Breast epithelium (tissue), 4 donors: ENCODE data around the gene IL33. TPM values are rescaled to one million over a fixed set of nuclear protein-coding genes. Genes with fewer than 3 reads are reported as not detected.
A peak's percentile ranks its signal among the peaks of the same experiment; 100 is the strongest.

Experiments used
- DNase-seq, 2 donors: peaks; one replicate each; pipeline ENCODE4 v3.0.0-alpha.2; 2019; ENCODE audit warnings: low spot score in 2 of 2
- H3K27ac ChIP-seq, 2 donors: fragments of 200-600 bp; sonication (generic) in 1 of 2; one replicate each; pipeline ENCODE4 v1.5.1; 2016 to 2019; ENCODE audit warnings: mild to moderate bottlenecking in 1 of 2
- H3K27me3 ChIP-seq, 2 donors: fragments of 200-600 bp; sonication (generic) in 1 of 2; one replicate each; pipeline versions ENCODE4 v1.5.1 to v1.6.0; 2017 to 2019; ENCODE audit warnings: control low read depth in 1 of 2, mild to moderate bottlenecking in 1 of 2
- H3K36me3 ChIP-seq: fragments of 200-600 bp; one replicate; pipeline ENCODE4 v1.5.1; 2019
- H3K4me1 ChIP-seq, 2 donors: fragments of 200-600 bp; sonication (generic); one replicate each; pipeline ENCODE4 v1.5.1; 2016 to 2019; ENCODE audit warnings: control low read depth in 1 of 2
- H3K4me3 ChIP-seq, 3 donors: fragments of 200-600 bp; sonication (generic); 1 replicate in 2 of 3; 2 replicates in 1 of 3; pipeline ENCODE4 v1.5.1; 2016 to 2019; ENCODE audit warnings: mild to moderate bottlenecking in 3 of 3, moderate library complexity in 2 of 3
- H3K9me3 ChIP-seq, 2 donors: fragments of 200-600 bp; sonication (generic) in 1 of 2; one replicate each; pipeline ENCODE4 v1.5.1; 2016 to 2019; ENCODE audit warnings: control low read depth in 1 of 2
- POLR2A ChIP-seq: fragments of 450-650 bp; IDR thresholded peaks from one replicate; pipeline ENCODE4 v1.6.1; 2016; ENCODE audit warnings: antibody characterized with exemption, mild to moderate bottlenecking, moderate library complexity
- POLR2AphosphoS5 ChIP-seq, 3 donors: sonication (generic); formaldehyde crosslinking; IDR thresholded peaks; one replicate each; pipeline ENCODE4 v1.6.1; 2017; ENCODE audit warnings: antibody characterized with exemption in 3 of 3
- intact Hi-C: fragments of 100-400 bp; cut with DNase I; formaldehyde crosslinking; loops from one replicate; pipeline ENCODE4 v1.15.1; 2023; ENCODE audit warnings: low total_unique reads
- total RNA-seq, 3 donors: library from RNA; depleted of rRNA; stranded (reverse); fragments of >200 nt; gene quantifications; one replicate each; pipeline ENCODE4 v1.1.0, GENCODE V29; 2016
- TF ChIP-seq, protein P1 (sequence below), 3 donors: fragments of 450-650 bp; IDR thresholded peaks; one replicate each; pipeline ENCODE4 v1.5.1; 2016 to 2017; ENCODE audit warnings: antibody characterized with exemption in 3 of 3, mild to moderate bottlenecking in 3 of 3, moderate library complexity in 3 of 3

IL33 gene
- total RNA-seq, 3 donors from 2014 or later, result 11.7 to 29.2 (median 12.4) TPM

DNA sequence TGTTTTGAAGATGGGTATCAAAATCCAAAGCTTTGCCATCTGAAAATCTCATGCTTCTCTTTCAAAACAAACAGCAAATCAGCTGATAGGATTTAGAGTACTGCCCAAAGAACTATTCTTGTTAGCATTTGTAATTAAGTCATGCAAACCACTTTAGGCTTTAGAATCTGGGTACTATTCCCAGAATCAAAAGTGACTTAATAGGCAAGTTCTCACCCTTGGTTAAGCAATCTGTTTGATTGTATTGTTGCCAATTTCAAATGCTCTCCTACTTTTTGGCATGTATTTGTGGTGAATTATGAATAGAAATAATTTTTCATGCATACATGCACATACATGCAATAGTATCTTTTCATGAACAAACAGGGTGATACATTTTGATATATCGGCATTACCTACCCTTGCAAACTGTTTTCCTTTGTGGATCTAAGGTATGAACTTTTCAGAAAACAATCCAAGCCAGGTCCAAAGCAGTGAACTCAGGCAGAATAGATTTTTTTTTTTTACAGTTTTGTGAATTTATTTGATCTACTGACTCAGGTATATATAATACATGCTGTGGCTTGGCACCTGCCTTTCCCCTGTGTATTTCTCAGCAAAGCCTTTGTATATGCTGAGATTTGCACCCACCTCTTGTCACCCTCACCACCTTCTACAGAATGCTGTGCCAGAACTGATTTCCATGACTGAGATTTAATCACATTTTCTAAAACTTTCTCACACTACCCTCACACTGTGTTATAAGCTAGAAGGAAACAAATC lies 9.0 kb downstream of the IL33 start:
- Histone ChIP-seq H3K4me3 (no peak overlapping the region), H3K27ac (peak overlapping the region in 1 of 2 donors; percentile 64)

DNA sequence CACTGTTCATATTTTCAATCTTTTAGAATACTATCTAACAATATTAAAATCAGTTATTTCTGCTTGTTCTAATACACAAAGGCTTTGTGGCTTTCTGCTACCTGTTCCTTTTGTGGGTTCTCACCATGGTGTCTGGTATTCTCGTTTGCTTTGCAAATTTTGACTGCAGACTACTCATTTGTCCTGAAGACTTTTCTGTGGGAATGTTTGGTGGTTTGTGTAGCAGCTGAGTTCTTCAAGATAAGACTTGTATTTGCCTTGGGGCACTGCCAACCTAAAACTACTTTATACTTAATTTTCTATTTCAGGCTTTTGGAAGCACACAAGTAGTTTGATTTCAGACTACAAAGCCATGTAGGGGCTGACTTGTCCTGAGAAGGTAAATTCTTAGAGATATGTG lies 11.1 kb downstream of the IL33 start:
- no peak for DNase-seq
- TF ChIP-seq POLR2AphosphoS5 (IDR thresholded peaks at IDR 0.05) (no peak), POLR2A (no peak)
- TF ChIP-seq, protein P1, sequence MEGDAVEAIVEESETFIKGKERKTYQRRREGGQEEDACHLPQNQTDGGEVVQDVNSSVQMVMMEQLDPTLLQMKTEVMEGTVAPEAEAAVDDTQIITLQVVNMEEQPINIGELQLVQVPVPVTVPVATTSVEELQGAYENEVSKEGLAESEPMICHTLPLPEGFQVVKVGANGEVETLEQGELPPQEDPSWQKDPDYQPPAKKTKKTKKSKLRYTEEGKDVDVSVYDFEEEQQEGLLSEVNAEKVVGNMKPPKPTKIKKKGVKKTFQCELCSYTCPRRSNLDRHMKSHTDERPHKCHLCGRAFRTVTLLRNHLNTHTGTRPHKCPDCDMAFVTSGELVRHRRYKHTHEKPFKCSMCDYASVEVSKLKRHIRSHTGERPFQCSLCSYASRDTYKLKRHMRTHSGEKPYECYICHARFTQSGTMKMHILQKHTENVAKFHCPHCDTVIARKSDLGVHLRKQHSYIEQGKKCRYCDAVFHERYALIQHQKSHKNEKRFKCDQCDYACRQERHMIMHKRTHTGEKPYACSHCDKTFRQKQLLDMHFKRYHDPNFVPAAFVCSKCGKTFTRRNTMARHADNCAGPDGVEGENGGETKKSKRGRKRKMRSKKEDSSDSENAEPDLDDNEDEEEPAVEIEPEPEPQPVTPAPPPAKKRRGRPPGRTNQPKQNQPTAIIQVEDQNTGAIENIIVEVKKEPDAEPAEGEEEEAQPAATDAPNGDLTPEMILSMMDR (IDR thresholded peaks at IDR 0.05), result no peak
- intact Hi-C loops, result no loop called here
- peaks cover 4 to 10% of the 10 kb centered on the region in 2 donors for H3K4me1 ChIP-seq
- H3K27me3 ChIP-seq, result no peaks in the 10 kb centered on the region
- no peaks in the 10 kb centered on the region for H3K36me3 ChIP-seq
- no peak overlapping the region for H3K27ac ChIP-seq
- no peaks in the 10 kb centered on the region for H3K9me3 ChIP-seq
- H3K4me3 ChIP-seq, result no peak overlapping the region

More for the DNA sequence above, 9.0 kb downstream of the IL33 start:
- intact Hi-C loops, result no loop called here
- DNase-seq, result no peak
- Histone ChIP-seq H3K36me3 (no peaks in the 10 kb centered on the region), H3K4me1 (peaks cover 0 to 10% of the 10 kb centered on the region in 2 donors), H3K9me3 (no peaks in the 10 kb centered on the region), H3K27me3 (no peaks in the 10 kb centered on the region)
- TF ChIP-seq, protein P1 (IDR thresholded peaks at IDR 0.05), result no peak
- TF ChIP-seq POLR2A (no peak), POLR2AphosphoS5 (IDR thresholded peaks at IDR 0.05) (no peak)

DNA sequence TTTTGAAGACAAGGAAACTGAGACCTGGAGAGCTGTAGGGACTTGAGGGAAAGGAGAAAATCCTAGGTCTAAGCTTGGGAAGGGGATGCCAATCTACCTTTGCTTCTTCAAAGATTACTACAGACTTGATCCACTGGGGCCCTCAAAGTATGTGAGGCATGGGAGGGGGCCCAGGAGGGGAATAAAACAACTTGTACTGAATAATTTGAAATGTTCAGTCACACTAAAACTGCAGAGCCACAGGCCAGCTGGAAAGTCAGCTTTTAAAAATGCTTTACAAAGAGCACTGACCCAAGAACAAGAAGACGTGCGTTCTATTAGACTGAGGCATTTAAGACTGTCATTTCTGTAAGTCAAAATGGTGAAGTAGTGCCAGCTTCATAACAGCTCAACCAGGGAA lies 13.6 kb downstream of the IL33 start:
- H3K27ac ChIP-seq, result peak overlapping the region in 1 of 2 donors; percentile 46
- peaks cover 4 to 9% of the 10 kb centered on the region in 2 donors for H3K4me1 ChIP-seq
- H3K27me3 ChIP-seq, result no peaks in the 10 kb centered on the region
- H3K9me3 ChIP-seq, result no peaks in the 10 kb centered on the region
- no peak overlapping the region for H3K4me3 ChIP-seq
- H3K36me3 ChIP-seq, result no peaks in the 10 kb centered on the region
- TF ChIP-seq POLR2A (no peak), POLR2AphosphoS5 (IDR thresholded peaks at IDR 0.05) (no peak)
- TF ChIP-seq, protein P1 (IDR thresholded peaks at IDR 0.05), result no peak
- no peak for DNase-seq
- intact Hi-C loops, result no loop called here

DNA sequence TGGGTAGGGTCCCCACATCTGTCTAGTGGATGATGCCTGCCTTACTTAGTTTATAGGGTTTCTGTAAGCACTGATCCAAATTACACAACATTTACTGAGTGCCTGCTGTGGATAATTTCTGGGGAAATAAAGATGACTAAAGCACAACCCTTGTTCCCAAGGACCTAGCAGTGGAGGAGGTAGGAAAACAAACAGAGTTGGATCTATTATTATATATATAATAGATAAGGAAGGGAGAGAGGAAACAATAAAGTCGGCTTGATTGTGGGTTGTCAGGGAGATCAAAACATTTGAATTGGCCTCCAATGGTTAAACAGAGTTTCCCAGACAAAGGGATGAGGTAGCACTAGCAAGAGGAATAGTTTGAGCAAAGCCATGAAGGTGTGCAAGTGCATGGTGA lies 14.0 kb downstream of the IL33 start:
- Histone ChIP-seq H3K4me1 (peaks cover 4 to 5% of the 10 kb centered on the region in 2 donors), H3K27ac (peak overlapping the region in 1 of 2 donors; percentile 65), H3K4me3 (no peak overlapping the region), H3K27me3 (no peaks in the 10 kb centered on the region), H3K36me3 (no peaks in the 10 kb centered on the region), H3K9me3 (no peaks in the 10 kb centered on the region)
- TF ChIP-seq, protein P1 (IDR thresholded peaks at IDR 0.05), result no peak
- TF ChIP-seq POLR2A, result no peak
- TF ChIP-seq POLR2AphosphoS5 (IDR thresholded peaks at IDR 0.05), result no peak
- intact Hi-C loops, result no loop called here
- no peak for DNase-seq

DNA sequence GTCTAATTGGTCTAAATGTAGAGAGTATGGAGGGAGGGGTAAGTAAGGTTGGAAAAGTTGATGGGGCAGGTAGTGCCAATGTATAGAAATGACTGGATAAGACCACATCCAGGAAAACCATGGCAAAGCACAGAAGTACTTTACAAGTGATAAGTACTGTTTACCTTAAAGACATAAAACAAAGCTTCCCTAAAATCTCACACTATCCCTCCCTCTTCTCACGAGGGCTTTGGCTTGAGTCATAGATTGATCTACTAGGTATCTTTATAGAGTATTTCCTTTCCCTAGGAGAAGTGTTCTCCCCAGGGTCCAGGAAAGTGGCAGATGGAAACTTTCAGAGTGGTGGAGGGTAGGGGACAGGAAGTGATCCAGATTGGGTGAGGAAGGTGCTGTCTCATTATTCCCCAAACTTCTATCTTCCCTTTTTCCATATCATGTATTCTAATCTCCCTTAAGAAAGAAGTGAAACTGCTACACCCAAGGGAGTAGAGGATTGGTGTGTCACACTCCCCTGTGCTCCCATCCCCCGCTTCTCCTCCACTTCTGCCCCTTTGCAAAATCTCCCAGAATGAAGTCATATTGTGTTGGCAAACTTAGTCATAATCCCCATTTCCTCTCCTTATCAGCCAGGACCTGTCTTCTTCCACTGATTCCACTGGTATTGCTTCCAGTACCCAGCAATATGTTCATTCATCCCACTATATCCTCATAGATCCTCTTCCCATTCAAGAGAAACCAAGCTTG lies 14.6 kb downstream of the IL33 start:
- no peak overlapping the region for H3K4me3 ChIP-seq
- H3K27ac ChIP-seq, result peak overlapping the region in 1 of 2 donors; percentile 65
- DNase-seq, result no peak
- H3K36me3 ChIP-seq, result no peaks in the 10 kb centered on the region
- H3K9me3 ChIP-seq, result no peaks in the 10 kb centered on the region
- no peaks in the 10 kb centered on the region for H3K27me3 ChIP-seq
- intact Hi-C loops, result no loop called here
- H3K4me1 ChIP-seq, result peaks cover 0 to 4% of the 10 kb centered on the region in 2 donors
- TF ChIP-seq POLR2A (no peak), POLR2AphosphoS5 (IDR thresholded peaks at IDR 0.05) (no peak)
- TF ChIP-seq, protein P1 (IDR thresholded peaks at IDR 0.05), result no peak
